Measurements from ENCODE around the gene OLFM4.

DNA sequence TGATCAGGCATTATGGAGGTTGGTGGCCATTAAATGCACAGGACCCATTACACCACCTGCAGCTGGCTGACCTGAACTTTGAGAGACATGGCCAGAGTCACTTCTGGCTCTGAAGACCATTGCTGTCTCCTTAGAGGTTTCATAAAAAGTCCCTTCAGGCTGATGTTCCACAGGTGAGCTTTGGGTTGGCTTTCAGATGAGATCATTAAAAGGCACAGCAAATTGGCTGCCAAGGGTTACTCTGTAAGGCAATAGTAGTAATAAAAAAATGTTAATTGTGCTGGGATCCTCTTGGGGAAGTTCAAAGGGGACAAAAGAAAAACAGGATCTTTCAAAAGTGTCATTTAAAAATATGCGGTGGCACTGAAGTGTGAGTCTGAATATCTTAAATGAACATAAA, 4.2 kb downstream of the OLFM4 start:
- TF ChIP-seq, protein P1, sequence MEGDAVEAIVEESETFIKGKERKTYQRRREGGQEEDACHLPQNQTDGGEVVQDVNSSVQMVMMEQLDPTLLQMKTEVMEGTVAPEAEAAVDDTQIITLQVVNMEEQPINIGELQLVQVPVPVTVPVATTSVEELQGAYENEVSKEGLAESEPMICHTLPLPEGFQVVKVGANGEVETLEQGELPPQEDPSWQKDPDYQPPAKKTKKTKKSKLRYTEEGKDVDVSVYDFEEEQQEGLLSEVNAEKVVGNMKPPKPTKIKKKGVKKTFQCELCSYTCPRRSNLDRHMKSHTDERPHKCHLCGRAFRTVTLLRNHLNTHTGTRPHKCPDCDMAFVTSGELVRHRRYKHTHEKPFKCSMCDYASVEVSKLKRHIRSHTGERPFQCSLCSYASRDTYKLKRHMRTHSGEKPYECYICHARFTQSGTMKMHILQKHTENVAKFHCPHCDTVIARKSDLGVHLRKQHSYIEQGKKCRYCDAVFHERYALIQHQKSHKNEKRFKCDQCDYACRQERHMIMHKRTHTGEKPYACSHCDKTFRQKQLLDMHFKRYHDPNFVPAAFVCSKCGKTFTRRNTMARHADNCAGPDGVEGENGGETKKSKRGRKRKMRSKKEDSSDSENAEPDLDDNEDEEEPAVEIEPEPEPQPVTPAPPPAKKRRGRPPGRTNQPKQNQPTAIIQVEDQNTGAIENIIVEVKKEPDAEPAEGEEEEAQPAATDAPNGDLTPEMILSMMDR (IDR thresholded peaks at IDR 0.05; ENCODE audit: borderline replicate concordance, extremely low read depth, low read length, poor library complexity, severe bottlenecking) = no peak
- no peak for TF ChIP-seq EZH2 (IDR thresholded peaks at IDR 0.05; ENCODE audit: borderline replicate concordance, low read depth, low read length, severe bottlenecking)
